HG03575 (cell line): Measurements from ENCODE around the gene GAL.

Experiments used
- ATAC-seq: cut with Tn5 transposase; IDR thresholded peaks from one replicate; pipeline ENCODE4 v1.9.1; 2021; ENCODE audit not compliant: unreplicated experiment, insufficient number of reproducible peaks, low FRiP score; ENCODE audit errors: extremely low read depth

The GAL gene

DNA sequence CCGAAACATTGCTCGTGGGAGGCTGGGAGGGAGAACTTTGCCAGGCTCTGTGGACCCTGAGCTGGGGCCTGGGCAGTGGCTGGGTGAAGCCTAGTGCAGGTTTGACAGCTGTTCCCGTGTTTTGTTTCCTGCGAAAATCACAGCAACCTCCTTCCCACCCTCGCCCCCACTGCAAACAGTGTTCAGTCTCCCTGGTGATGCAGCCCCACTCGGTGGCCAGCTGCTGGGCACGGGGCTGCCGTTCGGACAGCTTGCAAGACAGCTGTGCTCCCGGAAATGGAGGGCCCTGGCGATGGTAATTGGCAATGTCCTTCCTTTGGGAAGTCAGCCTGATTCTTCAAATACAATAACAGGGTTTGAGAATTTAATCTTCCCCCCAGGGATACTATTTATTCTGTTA is 10.4 kb upstream of the GAL start:
- no peak for ATAC-seq

- ATAC-seq: no peak
Observed at GRCh38 chr11:68674461-68674860, 9.9 kb upstream of the GAL start.

- ATAC-seq: no peak
Observed at GRCh38 chr11:68677432-68677831, 6.9 kb upstream of the GAL start.

DNA sequence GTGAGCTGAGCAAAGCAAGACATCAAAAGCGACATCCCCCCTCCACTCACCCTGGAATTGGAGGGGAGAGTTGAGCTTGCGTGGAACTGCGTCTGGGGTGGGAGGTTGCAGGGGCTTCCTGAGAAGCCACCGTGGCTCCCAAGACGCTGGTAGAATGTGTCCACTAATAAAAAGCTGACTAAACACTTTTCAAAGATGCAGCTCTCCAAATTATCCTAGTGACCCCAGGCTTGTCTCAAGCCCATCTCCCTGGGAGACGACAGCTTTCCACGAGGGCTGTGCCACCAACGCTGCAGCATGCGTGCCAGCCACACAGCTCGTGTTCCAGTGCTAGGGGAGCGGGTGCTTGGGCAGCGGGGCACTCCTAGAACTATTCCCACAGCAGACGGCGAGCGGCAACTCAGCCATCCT is 6.3 kb upstream of the GAL start:
- ATAC-seq: no peak

DNA sequence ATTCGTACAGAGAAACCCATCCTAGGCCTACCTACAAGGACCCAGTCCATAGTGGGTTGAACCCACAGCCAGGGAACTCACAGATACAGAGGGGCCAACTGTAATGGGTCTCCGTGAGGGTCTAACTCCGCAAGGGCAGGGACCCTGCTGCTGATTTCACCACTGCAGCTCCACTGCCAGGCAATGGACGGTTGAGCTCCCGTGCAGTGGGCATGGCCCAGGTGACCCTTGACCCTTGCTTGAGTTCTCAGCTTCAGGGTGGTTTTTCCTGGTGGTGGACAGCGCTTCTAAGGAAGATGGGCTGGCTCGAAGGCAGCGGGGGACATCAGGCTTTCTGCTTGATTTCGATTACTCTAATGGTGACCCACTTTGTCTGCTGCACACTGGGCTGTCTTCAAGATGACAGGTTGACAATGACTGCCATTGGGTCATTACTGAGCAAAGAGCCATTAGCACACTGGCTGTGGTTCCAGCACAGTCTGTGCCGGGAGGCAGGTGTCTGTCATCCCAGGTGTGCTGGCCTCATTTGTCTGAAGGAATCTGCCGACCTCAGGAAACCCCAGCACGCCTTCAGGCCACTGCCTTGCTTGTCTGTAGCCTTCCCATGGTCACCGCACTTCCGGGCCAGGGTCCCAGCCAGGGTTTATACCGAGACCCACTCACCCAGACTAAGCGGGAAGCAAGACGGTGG is 3.7 kb upstream of the GAL start:
- ATAC-seq: no peak

- ATAC-seq: no peak
Observed at GRCh38 chr11:68682531-68682961, 1.8 kb upstream of the GAL start.

DNA sequence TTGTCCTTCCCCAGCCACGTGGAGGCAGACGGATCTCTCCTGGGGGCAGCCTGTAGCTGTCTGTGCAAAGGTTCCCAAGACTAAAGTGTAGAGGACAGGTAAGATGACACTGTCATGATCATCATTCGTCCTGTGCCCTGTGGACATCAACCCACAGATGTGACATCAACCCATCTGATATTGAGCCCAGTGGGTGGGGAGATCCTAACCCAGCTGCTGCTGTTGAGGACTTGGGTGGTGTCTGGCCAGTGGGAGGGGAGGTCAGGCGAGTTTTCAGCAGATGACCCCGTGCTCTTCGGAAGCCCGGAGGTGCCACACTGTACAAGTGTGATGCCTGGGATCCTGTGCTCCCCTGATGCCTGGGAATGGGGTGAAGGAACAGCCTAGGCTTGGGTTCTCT is 1.2 kb upstream of the GAL start:
- ATAC-seq: no peak

- ATAC-seq: no peak
Observed at GRCh38 chr11:68683536-68684384, 584 bp upstream of the GAL start.

DNA sequence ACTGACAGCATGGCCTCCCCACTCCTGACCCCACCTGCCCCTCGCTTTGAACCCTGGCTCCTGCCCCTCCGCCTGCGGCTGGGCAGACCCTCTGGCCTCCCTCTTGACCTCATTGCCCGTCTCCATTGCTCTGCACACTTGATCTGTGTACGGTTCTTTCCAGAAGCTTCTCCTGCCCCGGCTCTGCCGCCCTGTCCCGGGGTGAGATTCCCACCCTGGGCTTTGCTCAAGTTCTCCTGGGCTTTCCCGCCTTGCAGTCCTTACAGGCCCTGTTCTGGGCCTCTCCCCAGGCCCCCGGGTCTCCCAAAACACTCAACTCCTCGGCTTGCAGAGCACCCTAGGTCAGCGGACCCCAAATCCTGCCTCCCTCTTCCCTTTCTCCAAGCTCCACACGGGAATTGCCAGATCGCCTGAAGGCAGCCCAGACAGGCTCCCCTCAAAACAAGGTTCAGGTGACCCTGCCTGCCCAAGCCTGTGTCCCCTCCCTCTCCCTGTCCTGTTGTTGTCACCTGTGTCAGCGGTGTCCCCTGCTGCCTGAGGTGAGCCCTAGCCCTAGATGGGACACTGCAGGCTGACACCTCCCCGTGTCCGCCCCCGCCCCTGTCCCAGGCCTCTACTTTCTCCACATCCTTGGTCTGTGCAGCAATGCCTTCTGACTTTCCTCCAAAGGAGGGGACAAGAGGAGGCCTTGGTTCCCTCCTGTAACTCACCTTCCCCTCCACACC is 1.5 kb downstream of the GAL start:
- no peak for ATAC-seq

- no peak for ATAC-seq
Observed at GRCh38 chr11:68686486-68686885, 2.1 kb downstream of the GAL start.

DNA sequence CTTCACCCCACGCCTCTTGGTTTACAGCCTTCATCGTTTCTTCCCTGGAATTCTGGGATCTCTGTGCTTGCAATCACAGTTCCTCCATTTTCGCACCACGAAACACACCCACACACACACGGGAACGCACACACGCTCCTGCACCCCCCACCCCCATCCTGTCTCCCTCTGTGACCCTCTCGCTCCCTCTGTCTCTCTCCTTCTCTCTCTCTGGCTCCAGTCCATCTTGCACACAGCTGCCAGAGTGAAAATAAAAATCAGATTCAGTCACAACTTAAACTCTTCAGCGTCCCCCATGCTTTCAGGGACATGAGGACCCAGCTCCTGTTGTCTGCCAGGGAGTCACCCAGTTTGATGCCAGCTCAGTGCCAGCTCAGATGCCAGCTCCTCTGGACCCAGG is 3.0 kb downstream of the GAL start:
- no peak for ATAC-seq

- no peak for ATAC-seq
Observed at GRCh38 chr11:68687986-68688385, 3.6 kb downstream of the GAL start.

GRCh38 chr11:68688881-68689280 is 4.5 kb downstream of the GAL start:
- ATAC-seq: no peak

DNA sequence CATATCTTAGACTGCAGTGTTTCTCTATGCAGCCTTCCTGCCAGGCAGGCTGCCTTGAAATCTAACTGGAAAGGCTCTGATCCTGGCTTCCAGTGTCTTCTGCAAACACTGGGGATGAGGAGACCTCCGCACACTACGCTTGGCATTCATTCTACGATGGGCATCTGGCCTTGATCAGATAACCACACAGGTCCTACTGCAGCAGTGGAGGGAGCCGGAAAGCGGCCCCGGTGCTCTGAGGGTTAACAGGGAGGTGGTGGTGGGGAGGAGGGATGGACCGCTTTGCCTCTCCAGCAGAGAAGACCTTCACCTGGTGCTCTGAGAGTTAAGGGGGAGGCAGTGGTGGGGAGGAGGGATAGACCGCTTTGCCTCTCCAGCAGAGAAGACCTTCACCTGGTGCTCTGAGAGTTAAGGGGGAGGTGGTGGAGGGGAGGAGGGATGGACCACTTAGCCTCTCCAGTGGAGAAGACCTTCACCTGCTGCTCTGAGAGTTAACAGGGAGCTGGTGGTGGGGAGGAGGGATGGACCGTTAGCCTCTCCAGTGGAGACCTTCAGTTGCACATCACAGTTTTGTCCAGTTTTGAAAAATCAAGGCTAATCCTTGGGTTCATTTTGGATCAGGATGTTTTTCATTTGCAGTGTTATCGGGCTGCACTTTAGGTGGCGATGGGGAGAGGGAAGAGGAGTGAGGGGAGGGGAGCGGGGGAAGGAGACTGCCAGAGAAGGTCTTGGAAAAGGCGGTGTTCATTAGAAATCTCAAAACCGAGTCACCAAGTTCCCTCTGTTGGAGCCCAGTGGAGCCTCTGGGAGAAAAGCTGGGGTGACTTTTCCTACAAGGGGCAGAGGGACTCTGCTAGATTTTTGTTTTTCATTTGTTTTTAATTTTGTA is 5.6 kb downstream of the GAL start:
- ATAC-seq: no peak

- no peak for ATAC-seq
Observed at GRCh38 chr11:68690671-68691401, 6.5 kb downstream of the GAL start.

DNA sequence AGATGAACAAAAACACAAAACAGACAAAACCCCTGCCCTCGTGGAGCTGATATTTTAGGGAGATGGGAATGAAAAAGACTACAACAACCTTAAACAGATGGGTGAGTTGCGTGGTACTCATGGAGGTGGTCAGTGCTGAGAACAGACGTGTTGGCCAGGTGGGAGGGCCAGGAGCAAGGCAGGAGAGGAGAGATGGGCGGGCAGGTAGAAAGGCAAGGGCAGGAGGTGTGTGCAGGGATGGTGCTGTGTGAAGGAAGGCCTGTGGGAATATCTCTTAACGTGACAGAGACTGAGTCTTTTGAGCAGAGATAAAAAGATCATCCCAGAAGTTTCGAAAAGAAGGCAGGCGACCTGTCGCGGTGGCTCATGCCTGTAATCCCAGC is 7.0 kb downstream of the GAL start:
- ATAC-seq: no peak

GRCh38 chr11:68692115-68692514 is 7.8 kb downstream of the GAL start:
- no peak for ATAC-seq

DNA sequence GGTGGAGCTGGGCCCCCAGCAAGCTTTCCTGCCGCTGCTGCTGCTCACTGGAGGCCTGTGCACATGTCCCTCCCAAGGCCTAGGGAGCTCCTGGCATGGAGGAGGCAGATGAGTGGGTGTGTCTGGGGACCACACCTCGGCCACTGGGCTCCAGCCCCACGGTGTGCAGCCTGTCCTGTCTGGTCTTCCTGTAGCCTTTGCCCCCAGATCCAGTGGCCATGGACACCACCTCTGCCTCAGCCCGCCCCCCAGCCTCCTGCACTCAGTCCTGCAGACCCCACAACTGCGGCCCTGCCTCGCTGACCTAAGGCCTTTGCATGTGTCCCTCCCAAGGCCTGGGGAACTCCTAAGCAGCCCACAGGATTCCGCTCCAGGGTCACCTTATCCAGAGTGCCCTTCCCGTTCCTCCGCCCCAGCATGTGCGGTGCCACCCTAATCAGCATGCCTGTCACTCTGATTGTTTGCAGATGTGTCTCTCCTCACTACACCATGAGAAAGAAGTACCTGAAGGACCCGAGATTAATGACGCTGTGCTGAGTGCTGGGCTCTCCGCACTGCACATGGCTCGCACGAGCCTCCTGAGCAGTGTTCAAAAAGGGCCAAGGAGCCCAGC is 8.6 kb downstream of the GAL start:
- ATAC-seq: no peak
